Activated CD4-positive, alpha-beta T cell treated with anti-CD3 and anti-CD28 coated beads, Interleukin-2, amount 50 U/mL, for 16 hours (primary cell): ENCODE results near the gene MYRFL.
"Not testable (repeated sequence)": the region's sequence is repeated elsewhere in the genome, so short reads cannot be mapped to it uniquely, and the experiment has no call there.

Experiments used
- DNase-seq: peaks from one replicate; pipeline ENCODE4 v3.0.0-alpha.2; 2020

Gene MYRFL

GRCh38 chr12:69994086-69994485 is 169.1 kb downstream of the MYRFL start:
- DNase-seq, result not testable (repeated sequence)

DNA sequence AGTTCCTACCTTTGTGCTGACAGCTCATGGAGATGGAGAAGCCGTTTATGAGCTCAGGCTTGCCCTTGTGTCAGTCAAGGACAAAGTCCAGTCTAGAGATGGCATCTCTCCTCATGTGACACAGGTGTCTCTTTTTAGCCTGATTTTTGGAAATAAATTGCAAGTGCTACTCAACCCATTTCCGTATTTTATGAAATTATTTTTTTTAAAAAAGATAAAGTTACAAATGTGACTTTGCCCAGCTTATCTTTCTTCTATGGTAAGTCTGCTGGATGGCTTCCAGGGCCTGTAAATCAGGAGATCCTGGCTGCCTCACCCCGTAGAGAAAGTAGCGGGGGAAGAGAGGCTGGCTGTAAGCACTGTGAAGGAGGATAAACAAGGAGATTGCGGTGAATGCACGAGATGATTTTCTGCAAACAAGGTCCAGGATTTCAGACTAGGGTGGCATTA is 169.7 kb downstream of the MYRFL start:
- no peak for DNase-seq

GRCh38 chr12:69996241-69996640 is 171.2 kb downstream of the MYRFL start:
- DNase-seq, result no peak

DNA sequence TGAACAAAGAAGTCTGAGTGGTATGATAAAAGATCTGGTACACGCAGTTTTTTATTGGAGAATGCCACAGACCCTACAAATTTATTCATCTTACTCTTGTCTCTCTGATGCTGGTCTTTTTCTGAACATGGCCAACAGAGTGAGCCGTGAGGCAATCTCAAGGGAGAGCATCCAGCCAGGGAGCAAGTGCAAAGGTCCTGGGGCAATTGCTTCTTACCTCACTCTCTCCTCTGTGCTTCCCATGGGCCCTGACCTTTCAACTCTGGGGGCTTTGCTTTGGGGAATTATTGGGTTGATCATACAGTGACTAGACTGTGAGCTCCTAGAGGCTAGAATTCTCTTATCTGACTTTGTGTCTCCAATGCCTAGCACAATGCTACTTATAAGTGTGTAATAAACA is 171.7 kb downstream of the MYRFL start:
- no peak for DNase-seq

DNA sequence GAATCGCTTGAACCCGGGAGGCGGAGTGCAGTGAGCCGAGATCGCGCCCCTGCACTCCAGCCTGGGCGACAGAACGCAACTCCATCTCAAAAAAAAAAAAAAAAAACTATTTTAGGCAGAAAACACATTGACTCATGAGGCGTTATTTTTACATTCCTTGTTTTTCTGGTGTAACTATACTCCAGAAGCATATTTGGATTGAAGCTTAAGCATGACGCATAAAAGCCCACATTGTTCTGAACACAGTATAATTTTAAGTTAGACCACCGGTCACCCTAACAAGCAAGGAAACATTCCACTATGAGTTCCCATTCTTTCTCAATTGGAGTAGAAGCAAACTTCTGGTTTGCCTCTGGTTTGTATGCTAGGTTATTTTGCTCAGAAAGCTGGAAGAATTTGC is 173.0 kb downstream of the MYRFL start:
- no peak for DNase-seq

DNA sequence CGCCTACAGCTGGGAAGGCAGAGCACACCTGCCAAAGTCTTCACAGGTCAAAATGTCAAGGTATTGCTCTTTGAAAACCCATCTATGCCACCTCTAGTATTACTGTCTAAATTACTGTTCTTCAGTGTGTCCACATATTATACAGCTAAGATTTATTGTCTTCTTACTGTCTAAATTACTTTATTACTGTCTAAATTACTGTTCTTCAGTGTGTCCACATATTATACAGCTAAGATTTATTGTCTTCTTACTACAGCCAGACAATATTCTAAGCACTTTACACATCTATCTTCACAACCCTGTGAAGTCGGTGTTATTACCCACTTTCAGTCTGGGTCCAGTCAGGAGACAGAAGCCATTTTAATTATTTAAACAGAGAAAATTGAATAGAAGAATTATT is 173.9 kb downstream of the MYRFL start:
- DNase-seq, result no peak

- DNase-seq, result no peak
These were observed 174.5 kb downstream of the MYRFL start for GRCh38 chr12:69999561-69999960.

GRCh38 chr12:70002097-70002911 is 177.3 kb downstream of the MYRFL start:
- no peak for DNase-seq

GRCh38 chr12:70002912-70003255 is 177.9 kb downstream of the MYRFL start:
- no peak for DNase-seq

DNA sequence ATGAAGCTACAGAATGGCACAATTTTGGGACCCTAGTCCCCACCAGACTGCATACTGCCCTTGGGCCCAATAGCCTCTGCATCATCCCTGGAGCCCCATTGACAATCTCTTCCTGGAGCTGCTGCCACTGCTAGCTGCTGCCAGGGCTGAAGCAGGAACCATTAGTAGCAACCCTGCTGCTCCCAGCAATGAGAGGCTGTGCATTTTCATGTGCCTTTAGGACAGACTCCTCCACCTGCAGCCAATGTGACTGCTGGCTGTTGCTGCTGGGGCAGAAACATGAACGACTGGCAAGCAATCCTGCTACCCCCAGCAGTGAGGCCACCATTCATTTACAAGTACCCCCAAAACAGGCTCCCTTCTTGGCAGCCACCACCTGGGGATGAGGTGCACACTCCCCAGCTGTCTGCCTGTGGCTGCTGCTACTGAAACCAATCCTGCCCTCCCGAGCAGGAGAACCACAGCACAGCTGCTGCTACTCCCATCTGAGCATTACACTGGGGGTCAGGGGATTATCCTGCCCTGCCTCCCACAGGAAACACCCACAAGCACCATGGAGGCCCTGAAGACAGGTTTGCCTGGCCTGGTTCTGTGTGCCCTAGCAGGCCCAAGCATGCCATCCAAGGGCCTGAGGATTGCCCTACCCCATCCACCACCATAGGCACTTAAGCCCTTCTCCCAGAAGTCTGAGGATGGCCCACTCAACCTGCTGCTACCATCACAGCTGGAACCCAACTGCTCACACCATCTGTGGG is 181.0 kb downstream of the MYRFL start:
- DNase-seq, result no peak

DNA sequence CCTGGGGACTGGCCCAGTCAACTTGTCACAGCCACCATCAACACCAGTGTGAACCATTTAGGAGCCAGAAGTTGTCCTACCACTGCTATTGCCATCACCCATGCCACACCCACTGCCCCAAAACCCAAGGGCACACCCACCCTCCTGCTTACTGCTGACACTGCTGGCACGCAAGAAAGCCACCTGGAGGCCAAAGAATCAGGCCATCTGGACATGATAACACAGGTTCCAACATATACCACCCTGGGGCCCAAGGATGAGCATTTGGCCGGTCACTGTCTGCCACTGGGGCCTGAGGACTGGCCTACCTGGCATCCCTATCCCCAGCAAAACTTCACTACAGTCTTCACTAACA is 181.6 kb downstream of the MYRFL start:
- no peak for DNase-seq

DNA sequence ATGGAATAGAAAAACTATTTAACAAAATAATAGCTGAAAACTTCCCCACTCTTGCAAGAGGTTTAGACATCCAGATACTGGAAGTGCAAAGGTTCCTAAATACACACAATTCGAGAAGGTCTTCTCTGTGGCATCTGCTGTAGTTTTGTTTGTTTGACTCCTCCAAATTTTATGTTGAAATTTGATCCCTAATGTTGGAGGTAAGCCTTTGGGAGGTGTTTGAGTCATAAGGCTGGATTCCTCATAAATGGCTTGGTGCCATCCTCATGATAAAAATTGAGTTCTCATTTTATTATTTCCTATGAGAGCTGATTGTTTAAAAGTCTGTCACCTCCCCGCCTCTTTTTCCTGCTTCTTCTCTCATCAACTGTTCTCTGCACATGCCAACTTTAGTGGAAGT is 182.7 kb downstream of the MYRFL start:
- DNase-seq, result no peak
